Stimulated activated CD4-positive, alpha-beta T cell treated with anti-CD3 and anti-CD28 coated beads, Interleukin-2, amount 100 ng/mL, for 48 hours (primary cell): ENCODE results near the gene CNR2.
"Not testable (repeated sequence)": the region's sequence is repeated elsewhere in the genome, so short reads cannot be mapped to it uniquely, and the experiment has no call there.

Source experiments
- DNase-seq, 2 donors: peaks; one replicate each; pipeline ENCODE4 v3.0.0-alpha.2; 2020

Gene CNR2

GRCh38 chr1:23916209-23917131, 3.3 kb upstream of the CNR2 start:
- peak; percentile 27 to 34 for DNase-seq

GRCh38 chr1:23915466-23915865, 2.3 kb upstream of the CNR2 start:
- no peak for DNase-seq

DNA sequence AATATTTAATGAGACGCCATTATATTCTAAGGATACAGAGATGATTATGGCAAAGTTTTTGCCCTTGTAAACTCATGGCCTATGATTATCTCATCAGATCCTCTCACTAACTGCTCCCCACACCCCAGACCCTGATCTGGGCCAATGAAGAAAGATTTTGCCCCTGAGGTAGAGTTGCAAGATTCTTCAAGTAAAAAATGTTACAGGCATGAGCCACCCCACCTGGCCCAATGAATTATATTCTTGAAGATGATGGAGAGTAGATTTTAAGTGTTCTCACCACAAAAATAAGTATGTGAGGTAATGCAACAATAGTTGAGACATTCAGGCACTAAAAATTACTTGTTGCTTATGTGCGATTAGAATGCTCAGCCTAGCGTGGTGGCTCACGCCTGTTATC, 1.8 kb upstream of the CNR2 start:
- no peak for DNase-seq

GRCh38 chr1:23911921-23912320, 1.2 kb downstream of the CNR2 start:
- no peak for DNase-seq

DNA sequence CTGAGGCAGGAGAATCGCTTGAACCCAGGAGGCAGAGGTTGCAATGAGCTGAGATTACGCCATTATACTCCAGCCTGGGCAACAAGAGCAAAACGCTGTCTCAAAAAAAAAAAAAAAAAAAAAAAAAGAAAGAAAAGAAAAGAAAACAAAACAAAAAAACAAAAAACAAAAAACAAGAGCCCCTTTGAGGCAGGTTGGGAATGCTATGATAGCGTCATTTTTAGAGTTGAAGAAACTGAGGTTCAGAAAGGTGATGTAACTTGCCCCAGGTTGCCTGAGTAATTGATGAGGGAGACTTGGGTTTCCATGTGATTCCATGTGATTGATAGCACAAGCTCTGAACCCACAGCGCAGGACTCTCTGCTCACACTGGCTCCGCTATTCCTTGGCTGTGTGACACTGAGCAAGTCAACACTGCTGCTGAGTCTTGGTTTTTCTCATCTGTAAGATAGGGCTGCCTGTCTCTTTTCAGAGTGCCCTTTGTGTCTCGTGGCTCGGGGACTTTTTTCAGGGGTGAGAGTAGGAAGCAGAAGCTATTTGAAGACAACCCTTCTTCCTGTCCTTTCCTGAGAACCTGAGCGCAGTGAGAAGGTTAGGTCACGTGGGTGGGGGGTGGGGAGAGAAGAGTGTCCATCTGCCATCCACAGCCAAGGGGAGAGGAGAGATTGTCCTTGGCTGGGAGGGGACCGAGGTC, 2.5 kb downstream of the CNR2 start:
- no peak for DNase-seq

GRCh38 chr1:23910144-23910543, 3.0 kb downstream of the CNR2 start:
- DNase-seq = no peak

DNA sequence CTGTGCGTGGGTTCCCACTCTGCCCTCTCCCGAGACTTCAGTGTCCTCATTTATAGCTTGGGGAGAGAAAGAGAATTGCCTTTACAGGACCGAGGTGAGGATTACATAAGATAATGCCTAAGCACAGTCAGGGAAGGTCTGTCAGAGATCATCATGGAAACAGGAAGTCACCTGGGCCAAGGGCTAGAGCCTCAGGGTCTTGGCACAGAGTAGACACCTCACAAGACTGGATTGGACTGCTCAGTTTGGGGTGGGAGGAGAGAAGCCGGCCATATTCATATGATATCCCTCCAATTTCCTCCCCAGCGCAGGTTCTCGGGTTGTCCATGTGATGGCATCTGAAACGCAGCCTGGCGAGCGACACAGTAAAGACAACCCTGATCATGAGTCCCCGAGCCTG, 3.8 kb downstream of the CNR2 start:
- DNase-seq = no peak

DNA sequence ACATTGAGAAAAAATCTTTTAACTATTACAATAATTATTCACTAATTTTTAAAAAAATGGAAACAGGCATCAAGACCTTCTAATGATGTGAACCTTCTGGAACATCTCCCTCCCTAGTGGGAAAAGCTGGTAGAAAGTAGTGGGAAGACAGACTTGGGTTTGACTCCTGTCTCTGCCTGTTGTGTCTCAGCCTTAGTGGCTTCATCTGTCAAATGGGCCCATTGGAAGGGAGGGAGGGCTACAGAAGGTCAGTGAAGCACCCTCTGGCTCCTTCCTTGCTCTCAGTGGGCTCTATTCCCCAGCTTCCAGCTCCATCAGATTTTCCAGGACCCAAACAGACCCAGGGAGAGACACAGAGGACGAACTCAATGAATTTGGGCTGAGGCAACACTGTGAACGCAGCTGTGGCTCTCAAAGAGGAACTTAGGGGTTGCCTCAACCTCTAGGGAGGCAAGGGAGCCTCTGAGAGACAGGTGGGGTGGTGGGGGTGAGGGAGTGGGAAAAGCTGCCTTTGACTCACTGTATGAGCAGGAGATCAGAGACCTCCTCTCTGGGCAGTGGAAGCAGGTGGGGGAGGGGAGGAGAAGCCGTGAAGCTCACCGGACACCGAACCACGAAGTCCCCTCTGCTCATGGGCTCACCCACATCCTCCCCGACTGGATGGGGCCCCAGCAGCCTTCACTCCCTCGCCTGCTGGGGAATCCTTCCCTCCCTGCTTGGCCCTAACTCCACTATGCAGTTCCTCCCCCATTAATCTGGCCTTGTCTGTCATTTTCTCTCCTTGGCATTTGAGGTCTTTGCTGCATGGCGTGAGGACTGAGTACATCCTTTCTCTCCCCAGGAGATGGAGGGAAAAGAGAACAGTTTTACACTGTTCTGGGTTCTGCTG, 4.5 kb downstream of the CNR2 start:
- DNase-seq = no peak

GRCh38 chr1:23906731-23907130, 6.4 kb downstream of the CNR2 start:
- no peak for DNase-seq

GRCh38 chr1:23905461-23906025, 7.6 kb downstream of the CNR2 start:
- DNase-seq = no peak

- peak; percentile 28 for DNase-seq
Measured at GRCh38 chr1:23904748-23905357, 8.3 kb downstream of the CNR2 start.

- DNase-seq = no peak
Measured at GRCh38 chr1:23903754-23904153, 9.4 kb downstream of the CNR2 start.

DNA sequence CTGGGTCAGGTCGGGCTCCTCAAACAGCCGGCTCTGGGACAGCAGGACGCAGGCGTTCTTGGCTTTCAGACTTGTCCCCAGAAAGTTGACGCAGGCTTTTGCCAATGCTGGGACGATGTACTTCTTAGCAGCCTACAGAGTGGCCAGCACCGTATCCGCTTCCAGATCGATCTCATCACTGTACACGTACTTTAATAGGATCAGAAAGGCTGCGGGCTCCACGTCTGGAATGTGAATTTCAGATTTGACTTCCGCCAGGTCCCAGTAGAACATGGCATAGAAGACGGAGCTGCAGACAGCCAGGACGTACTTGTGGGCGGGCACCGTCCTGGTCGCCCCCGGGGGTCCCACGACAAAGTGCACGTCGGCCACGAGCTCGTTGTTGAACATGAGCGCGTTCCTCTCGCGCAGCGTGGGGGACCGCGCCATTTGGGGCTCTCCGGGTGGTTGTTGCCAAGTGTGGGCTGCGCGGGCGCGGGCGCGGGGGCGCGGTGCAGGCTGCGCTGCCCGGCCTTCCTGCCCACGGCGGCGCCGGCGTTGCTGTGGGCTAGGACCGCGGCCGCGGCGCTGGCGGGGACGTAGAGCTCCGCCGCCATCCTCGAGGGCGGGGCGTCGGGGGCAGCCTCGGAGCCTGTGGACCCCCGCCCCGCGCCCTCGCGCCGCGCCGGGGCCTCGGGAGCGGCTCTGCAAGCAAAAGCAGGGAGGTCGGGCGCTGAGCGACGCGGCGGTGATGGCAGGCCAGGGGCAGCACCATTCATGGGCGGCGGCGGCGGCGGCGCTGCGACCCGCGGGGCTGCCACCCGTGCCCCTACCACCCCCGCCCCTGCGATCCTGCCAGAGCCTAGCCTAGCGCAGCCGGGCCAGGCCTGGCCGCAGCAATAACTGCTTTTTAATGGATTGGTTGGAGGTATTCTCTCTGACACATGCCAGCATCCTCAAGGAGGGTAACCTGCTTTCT, 10.6 kb downstream of the CNR2 start:
- no peak for DNase-seq

DNA sequence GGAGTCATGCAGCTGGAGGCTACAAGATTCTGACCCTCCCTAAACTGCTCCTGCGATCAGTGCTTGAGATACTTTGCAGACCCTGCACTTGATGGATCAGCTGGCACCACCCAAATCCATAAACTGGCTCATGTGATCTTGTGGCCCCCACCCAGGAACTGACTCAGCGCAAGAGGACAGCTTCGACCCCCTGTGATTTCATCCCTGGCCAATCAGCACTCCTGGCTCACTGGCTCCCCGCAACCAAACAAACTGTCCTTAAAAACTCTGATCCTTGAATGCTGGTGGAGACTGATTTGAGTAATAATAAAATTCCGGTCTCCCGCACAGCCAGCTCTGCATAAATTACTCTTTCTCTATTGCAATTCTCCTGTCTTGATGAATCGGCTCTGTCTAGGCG, 13.1 kb downstream of the CNR2 start:
- not testable (repeated sequence) for DNase-seq

DNA sequence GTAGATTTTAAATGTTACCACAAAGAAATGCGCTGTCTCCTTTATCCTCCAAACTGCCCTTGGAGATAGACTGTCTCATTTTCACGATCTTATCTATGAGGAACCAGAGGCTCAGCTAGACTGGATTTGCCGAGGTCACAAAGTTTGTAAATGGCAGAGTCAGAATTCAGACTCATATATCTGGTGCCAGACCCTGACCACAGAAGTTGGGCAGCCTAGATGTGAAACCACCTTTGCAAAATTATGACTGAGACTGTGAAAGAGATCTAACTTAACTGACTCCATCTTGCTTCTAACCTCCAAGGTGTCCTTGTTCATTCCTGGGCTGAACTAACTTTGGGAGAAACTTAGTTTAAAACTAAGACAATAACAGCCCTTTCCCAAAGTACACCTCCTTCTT, 14.1 kb downstream of the CNR2 start:
- DNase-seq = no peak

- DNase-seq = no peak
Measured at GRCh38 chr1:23897083-23897482, 16.1 kb downstream of the CNR2 start.

DNA sequence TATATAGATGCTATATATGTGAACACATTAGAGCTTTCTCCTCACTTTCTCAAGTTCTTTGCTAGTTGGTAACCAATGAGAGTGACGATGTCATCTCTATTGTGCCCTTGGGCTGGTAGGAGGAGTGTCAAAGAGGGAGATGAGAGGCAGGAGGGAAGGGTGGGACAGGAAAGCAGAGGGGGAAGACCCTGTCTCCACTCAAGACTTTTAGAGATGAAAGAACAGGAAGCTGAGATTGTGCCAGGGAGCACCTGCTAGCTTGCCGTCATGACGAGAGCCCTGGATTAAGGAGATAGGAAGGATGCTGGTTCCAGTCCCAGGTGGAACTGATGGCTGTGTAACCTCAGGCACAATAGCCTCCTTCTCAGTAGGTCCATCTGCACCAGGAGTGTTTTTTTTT, 16.7 kb downstream of the CNR2 start:
- DNase-seq = no peak

DNA sequence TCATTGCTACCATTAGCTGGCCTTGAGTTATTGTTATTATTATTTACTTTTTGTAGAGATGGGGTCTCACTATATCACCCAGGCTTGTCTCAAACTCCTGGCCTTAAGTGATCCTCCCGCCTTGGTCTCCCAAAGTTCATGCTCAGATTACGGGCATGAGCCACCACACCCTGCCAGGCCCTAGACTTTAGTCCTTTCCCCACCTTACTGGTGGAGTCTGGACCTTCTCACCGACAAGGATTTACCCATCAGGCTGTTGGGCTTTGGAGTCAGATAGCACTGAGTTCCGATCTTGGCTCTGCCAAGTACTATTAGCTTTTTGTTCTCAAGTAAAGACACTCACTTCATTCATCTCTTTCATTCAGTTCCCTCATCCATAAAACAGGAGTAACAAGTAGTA, 17.2 kb downstream of the CNR2 start:
- DNase-seq = no peak

GRCh38 chr1:23895082-23895481, 18.1 kb downstream of the CNR2 start:
- no peak for DNase-seq

- no peak for DNase-seq
Measured at GRCh38 chr1:23889074-23889473, 24.1 kb downstream of the CNR2 start.

DNA sequence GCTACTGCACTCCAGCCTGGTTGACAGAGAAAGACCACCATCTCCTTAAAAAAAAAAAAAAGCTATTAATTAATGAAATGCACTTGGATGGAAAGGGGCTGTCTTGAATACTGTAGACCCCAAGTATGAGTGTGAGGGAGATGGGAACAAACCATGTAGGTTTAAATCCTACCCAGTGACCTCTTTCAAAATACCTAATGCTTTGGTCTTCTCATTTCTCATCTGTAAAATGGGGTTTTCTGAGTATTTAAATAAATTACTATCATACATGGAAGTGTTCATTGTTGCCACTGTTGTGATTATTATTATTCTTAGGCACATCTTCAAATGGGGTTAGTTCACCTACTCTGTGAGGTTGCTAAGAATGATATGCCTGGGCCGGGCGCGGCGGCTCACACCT, 27.9 kb downstream of the CNR2 start:
- no peak for DNase-seq
